ENCODE data around the gene CDH13. TPM values are rescaled to one million over a fixed set of nuclear protein-coding genes. Genes with fewer than 3 reads are reported as not detected.

CDH13 gene
- total and polyA plus RNA-seq, 2 experiments from 2014 or later = 1.2 to 1.5 TPM

DNA sequence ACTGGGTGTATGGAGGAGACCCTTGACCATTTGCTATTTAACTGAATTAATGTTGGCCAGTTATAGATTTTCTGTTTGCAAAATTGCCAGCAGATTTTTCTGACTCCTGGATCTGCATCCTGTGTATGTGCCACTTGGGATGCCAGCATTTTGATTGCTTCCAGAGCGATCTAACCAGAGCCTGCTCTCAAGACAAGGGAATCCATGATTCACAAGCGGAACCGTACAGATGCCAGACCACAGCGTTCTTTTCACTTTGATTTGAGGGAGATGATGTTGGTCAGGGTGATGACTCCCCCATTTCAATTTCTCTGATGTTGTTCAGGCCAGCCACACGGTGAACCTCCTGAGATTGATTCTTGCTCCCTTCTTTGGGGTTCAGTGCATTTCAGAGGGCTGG lies 228.7 kb downstream of the CDH13 start:
- Histone ChIP-seq H3K4me1 (ENCODE audit: insufficient read depth) (no peaks in the 10 kb centered on the region), H3K36me3 (replicated peaks; ENCODE audit: insufficient read depth, low read depth) (no peaks in the 10 kb centered on the region), H3K27ac (no peak overlapping the region), H3K79me2 (no peaks in the 10 kb centered on the region), H4K20me1 (ENCODE audit: insufficient read depth, poor library complexity, severe bottlenecking) (no peaks in the 10 kb centered on the region), H3K4me2 (no peak overlapping the region), H3K9me2 (replicated peaks; ENCODE audit: insufficient read depth) (no peaks in the 10 kb centered on the region), H3K4me3 (no peak overlapping the region), H2AFZ (no peak overlapping the region), H3K9me3 (ENCODE audit: low read depth) (no peaks in the 10 kb centered on the region), H3K27me3 (no peaks in the 10 kb centered on the region)
- DNase-seq (ENCODE audit: low spot score) = no peak
- WGBS (ENCODE audit: low lambda C conversion rate, missing lambda C conversion rate) = 84% methylated on average over 5 of the region's 5 CpGs
- TF ChIP-seq EZH2 (IDR thresholded peaks at IDR 0.05; ENCODE audit: borderline replicate concordance) = no peak

DNA sequence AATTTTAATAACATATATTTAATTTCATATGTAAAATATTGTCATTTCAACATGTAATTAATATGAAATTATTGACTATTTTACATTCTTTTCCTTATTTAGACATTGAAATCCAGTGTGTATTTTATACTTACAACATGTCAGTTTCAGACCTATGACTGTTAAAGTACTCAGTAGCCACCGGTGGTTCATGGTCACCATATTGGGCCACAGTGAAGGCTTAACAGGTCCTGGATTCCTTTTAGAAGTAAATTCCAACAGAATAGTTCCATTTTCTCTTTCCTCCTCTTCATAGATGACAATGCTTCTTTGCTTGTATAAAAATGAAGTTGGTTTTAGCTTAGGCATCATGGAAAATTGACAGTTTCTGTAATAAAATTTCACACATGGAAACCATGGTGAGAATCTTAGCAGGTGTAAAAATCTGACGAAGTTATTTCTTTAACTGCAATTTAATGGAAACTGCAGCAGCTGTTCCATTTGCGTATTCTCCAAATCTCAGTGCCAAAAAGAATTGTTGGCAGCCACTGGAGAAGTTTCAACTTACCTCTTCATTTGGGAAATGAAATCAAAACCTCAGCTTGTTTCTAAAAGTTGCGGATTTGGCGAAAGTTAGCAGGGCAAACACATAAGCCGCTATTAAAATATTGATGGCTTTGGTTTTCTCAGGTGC lies 231.1 kb downstream of the CDH13 start:
- H3K27me3 ChIP-seq = no peaks in the 10 kb centered on the region
- no peaks in the 10 kb centered on the region for H3K9me3 ChIP-seq (ENCODE audit: low read depth)
- 93% methylated on average over 6 of the region's 6 CpGs for WGBS (ENCODE audit: low lambda C conversion rate, missing lambda C conversion rate)
- H3K36me3 ChIP-seq (replicated peaks; ENCODE audit: insufficient read depth, low read depth) = no peaks in the 10 kb centered on the region
- H2AFZ ChIP-seq = no peak overlapping the region
- H3K9me2 ChIP-seq (replicated peaks; ENCODE audit: insufficient read depth) = no peaks in the 10 kb centered on the region
- no peaks in the 10 kb centered on the region for H4K20me1 ChIP-seq (ENCODE audit: insufficient read depth, poor library complexity, severe bottlenecking)
- TF ChIP-seq CTCF (IDR thresholded peaks at IDR 0.05; ENCODE audit: poor library complexity) (no peak), EZH2 (IDR thresholded peaks at IDR 0.05; ENCODE audit: borderline replicate concordance) (no peak), EZH2phosphoT487 (IDR thresholded peaks at IDR 0.05; ENCODE audit: low read depth, severe bottlenecking, unreplicated experiment) (no peak)
- no peak for DNase-seq (ENCODE audit: low spot score)
- H3K79me2 ChIP-seq = no peaks in the 10 kb centered on the region
- no peak overlapping the region for H3K4me2 ChIP-seq
- no peak overlapping the region for H3K27ac ChIP-seq
- no peak overlapping the region for H3K4me3 ChIP-seq
- H3K4me1 ChIP-seq (ENCODE audit: insufficient read depth) = no peaks in the 10 kb centered on the region

DNA sequence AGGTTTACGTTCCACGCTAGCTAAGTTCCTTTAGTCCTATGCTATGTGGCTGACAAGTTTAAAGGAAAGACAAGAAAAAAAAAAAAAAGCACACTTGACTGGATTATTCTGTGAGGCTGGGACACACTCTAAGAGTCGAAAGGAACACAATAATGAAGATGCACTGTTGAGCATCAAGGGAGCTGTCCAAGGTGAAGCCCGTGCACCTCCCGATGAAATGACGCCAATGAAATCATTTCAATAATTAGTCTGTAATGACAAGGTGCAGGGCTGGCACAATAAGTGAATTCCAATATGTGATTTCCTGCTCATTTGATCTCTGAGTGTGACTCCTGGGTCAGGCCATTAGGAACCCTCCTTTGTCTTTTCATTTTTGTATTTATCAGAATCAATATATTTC lies 232.9 kb downstream of the CDH13 start:
- Histone ChIP-seq H3K36me3 (replicated peaks; ENCODE audit: insufficient read depth, low read depth) (no peaks in the 10 kb centered on the region), H3K4me1 (ENCODE audit: insufficient read depth) (no peaks in the 10 kb centered on the region), H4K20me1 (ENCODE audit: insufficient read depth, poor library complexity, severe bottlenecking) (no peaks in the 10 kb centered on the region), H2AFZ (no peak overlapping the region), H3K4me3 (no peak overlapping the region), H3K27me3 (no peaks in the 10 kb centered on the region), H3K9me2 (replicated peaks; ENCODE audit: insufficient read depth) (no peaks in the 10 kb centered on the region), H3K27ac (no peak overlapping the region), H3K79me2 (no peaks in the 10 kb centered on the region), H3K4me2 (no peak overlapping the region), H3K9me3 (ENCODE audit: low read depth) (no peaks in the 10 kb centered on the region)
- WGBS (ENCODE audit: low lambda C conversion rate, missing lambda C conversion rate) = 81% methylated on average over 6 of the region's 6 CpGs
- TF ChIP-seq CTCF (IDR thresholded peaks at IDR 0.05; ENCODE audit: poor library complexity) (no peak), EZH2 (IDR thresholded peaks at IDR 0.05; ENCODE audit: borderline replicate concordance) (no peak), EZH2phosphoT487 (IDR thresholded peaks at IDR 0.05; ENCODE audit: low read depth, severe bottlenecking, unreplicated experiment) (no peak)
- DNase-seq (ENCODE audit: low spot score) = no peak

- no peak for TF ChIP-seq EZH2phosphoT487 (IDR thresholded peaks at IDR 0.05; ENCODE audit: low read depth, severe bottlenecking, unreplicated experiment)
- no peak for TF ChIP-seq CTCF (IDR thresholded peaks at IDR 0.05; ENCODE audit: poor library complexity)
- no peak for TF ChIP-seq EZH2 (IDR thresholded peaks at IDR 0.05; ENCODE audit: borderline replicate concordance)
- DNase-seq (ENCODE audit: low spot score) = no peak
- 91% methylated on average over 7 of the region's 7 CpGs for WGBS (ENCODE audit: low lambda C conversion rate, missing lambda C conversion rate)
- H3K4me3 ChIP-seq = no peak overlapping the region
- no peaks in the 10 kb centered on the region for H3K36me3 ChIP-seq (replicated peaks; ENCODE audit: insufficient read depth, low read depth)
- no peak overlapping the region for H3K4me2 ChIP-seq
- no peaks in the 10 kb centered on the region for H3K9me2 ChIP-seq (replicated peaks; ENCODE audit: insufficient read depth)
- no peaks in the 10 kb centered on the region for H3K79me2 ChIP-seq
- H3K9me3 ChIP-seq (ENCODE audit: low read depth) = no peaks in the 10 kb centered on the region
- no peaks in the 10 kb centered on the region for H3K27me3 ChIP-seq
- no peaks in the 10 kb centered on the region for H4K20me1 ChIP-seq (ENCODE audit: insufficient read depth, poor library complexity, severe bottlenecking)
- H2AFZ ChIP-seq = no peak overlapping the region
- no peaks in the 10 kb centered on the region for H3K4me1 ChIP-seq (ENCODE audit: insufficient read depth)
- no peak overlapping the region for H3K27ac ChIP-seq
Observed at GRCh38 chr16:82860071-82860470, 233.3 kb downstream of the CDH13 start.

Measured in hepatocyte (in vitro differentiated cells).